HFF-Myc (cell line): ENCODE results near the gene LIN7B.
A peak's percentile ranks its signal among the peaks of the same experiment; 100 is the strongest.

Source experiments
- DNase-seq: peaks from one replicate; pipeline ENCODE4 v3.0.0-alpha.2; 2011; ENCODE audit warnings: low read depth; ENCODE audit errors: extremely low read depth
- H3K4me3 ChIP-seq: replicated peaks from 2 replicates; pipeline ENCODE4 v1.5.1; 2011; ENCODE audit warnings: low read depth, mild to moderate bottlenecking, control low read depth, low read length
- TF ChIP-seq, protein P1 (sequence below): IDR thresholded peaks from 2 replicates; pipeline ENCODE4 v1.5.1; 2012; ENCODE audit warnings: mild to moderate bottlenecking, low read depth, low read length, control low read depth; ENCODE audit errors: missing control alignments

LIN7B gene, protein sequence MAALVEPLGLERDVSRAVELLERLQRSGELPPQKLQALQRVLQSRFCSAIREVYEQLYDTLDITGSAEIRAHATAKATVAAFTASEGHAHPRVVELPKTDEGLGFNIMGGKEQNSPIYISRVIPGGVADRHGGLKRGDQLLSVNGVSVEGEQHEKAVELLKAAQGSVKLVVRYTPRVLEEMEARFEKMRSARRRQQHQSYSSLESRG

DNA sequence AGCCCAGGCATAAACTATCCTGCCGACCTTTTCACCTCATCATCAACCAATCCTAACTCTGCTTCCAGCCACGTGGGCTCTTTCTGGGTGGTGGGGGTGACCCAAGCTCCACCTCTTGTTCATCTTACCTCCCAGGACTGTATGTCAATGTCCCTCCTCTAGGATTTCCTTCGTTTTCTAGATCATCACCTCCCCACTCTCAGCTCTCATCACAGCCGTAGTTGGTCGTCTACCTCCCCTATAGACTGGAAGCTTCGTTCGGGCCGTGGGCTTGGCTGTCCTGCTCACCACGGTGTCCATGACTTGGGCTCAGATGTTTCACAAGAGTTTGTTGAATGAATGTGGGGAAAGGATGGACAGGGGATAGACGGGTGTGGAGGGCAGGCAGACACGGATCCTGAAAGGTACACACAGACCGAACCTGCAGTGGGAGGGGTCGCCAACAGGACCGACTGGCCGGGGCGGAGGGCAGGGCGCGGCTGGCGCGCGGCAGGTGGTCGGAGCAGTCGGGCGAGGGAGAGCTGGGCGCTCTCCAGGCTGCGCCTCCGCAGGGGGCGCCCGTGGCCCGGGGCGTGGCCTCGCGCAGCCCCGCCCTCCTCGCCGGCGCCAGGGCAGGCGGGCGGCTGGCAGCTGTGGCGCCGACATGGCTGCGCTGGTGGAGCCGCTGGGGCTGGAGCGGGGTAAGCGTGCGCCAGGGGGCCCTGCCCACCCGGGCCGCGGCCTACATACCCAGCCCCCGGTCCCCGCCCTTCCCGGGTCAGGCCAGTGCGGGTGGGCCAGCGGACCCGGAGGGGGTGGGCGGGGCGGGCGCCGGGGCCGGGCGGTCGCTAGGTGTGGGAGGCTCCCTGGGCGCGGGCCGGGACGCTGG is at the start of gene LIN7B:
Gene LIN7B (plus strand): TSS at position 609 of the 868 bp plus-strand sequence. CDS start 35 bp downstream, at position 644.
- TF ChIP-seq, protein P1, sequence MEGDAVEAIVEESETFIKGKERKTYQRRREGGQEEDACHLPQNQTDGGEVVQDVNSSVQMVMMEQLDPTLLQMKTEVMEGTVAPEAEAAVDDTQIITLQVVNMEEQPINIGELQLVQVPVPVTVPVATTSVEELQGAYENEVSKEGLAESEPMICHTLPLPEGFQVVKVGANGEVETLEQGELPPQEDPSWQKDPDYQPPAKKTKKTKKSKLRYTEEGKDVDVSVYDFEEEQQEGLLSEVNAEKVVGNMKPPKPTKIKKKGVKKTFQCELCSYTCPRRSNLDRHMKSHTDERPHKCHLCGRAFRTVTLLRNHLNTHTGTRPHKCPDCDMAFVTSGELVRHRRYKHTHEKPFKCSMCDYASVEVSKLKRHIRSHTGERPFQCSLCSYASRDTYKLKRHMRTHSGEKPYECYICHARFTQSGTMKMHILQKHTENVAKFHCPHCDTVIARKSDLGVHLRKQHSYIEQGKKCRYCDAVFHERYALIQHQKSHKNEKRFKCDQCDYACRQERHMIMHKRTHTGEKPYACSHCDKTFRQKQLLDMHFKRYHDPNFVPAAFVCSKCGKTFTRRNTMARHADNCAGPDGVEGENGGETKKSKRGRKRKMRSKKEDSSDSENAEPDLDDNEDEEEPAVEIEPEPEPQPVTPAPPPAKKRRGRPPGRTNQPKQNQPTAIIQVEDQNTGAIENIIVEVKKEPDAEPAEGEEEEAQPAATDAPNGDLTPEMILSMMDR: no peak
- DNase-seq: no peak
- H3K4me3 ChIP-seq: peak within 1 kb of the TSS; percentile 56

DNA sequence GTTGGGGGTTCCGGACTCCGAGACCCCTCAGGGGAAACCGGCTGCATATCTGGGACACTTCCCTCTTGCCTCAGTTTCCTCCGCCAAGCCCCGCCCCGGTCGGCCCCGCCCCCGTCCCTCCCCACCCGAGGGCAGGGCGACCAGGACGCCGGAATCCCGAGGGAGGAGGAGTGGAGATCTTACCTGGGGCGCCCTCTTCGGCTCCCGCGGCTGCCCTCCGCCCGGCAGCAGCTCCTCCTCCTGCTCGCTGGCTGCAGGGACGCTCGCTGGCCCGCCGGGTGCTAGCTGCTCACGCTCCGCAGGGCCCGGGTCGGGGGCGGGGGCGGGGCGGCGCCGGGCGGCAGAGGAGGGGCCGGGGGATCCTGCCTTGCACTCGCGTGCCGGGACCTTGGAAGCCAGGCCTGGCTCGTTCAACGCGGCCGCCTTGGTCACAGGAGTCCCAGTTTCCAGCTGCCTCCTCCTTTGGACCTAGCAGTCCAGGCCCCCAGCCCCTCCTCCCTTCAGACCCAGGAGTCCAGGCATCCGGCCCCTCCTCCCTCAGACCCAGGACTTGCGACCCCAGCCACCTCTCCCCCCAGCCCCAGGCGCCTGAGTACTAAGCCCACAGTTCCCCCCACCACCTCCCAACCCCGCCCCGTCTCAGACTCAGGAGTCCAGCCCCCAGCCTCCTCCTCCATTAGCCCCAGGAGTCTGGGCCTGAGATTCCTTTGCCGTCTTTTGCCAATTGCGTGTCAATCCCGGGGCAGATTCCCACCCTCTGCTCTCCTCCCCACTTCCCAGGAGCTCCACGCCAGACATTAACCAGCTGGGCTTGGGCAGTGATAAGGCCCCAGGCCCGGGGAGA is 49.2 kb upstream of the LIN7B start, which contains the start of gene NTF4:
Gene NTF4 (minus strand): TSS at position 51 of the 844 bp plus-strand sequence. CDS start 2,821 bp downstream, outside the sequence.
- no peak for DNase-seq
- TF ChIP-seq, protein P1: no peak
- H3K4me3 ChIP-seq: no peak within 1 kb of the TSS

DNA sequence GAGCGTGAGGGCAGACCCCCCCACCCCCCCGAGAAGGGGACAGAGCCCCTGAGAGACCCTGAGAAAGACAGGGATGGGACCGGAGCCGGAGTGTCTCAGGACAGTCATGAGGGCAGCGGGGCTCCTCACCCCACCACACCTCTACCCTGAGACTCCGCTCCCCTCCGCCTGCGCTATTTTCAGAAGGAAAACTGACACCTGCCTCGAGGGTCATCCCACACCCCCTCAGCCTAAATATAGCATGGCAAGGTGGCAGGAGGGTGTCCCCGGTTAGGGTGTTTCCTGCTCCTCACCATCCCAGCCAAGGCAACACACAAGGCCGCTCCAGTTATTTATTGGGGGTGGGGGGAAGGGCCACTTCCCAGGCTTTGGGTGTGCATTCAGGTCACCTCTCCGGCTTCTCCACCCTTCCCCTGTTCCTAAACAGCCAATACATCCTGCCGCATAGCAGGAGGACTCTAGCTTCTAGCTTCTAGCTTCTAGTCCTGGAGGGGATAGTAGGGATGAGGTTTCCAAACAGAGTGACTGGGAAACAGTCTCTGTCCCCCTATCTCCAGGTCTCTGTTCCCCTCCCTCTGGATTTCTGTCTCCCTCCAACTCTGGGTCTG is 48.2 kb upstream of the LIN7B start:
- no peak for DNase-seq
- TF ChIP-seq, protein P1: no peak
- no peak overlapping the region for H3K4me3 ChIP-seq

DNA sequence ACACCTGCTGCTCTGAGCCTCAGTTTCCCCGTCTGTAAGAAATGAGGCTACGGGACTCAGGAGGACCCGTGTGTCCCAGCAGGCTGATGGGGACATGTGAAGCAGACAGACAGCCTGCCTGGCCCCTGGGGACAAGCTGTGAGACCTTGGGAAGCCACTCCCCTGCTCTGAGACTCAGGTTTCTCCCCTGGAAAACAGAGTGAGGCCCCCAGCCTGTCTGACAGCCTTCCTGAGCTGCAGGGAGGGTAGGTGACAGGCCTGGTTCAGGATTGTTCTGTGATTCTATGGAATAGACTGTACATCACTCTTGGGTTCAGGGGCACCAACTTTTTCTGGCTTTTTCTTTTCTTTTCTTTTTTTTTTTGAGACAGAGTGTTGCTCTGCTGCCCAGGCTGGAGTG is 46.6 kb upstream of the LIN7B start:
- TF ChIP-seq, protein P1: no peak
- H3K4me3 ChIP-seq: no peak overlapping the region
- no peak for DNase-seq

DNA sequence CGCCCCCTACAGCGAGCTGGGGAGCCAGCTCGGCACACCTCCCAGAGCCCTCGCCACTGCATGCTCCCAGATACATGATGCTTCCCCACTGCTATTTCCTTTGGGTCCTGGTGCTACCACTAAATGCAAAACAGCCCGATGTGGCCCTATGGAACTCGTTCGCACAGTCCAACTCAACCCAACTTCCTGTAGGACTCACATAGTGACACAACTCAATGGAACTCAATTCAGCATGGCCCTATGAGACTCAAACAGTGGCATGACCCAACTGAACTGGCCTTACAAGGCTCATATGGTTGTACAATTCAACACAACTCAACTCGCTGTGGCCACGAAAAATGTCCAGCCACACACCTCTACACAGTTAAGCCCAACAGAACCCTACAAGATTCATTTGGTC is 45.1 kb upstream of the LIN7B start:
- TF ChIP-seq, protein P1: no peak
- no peak overlapping the region for H3K4me3 ChIP-seq
- no peak for DNase-seq

DNA sequence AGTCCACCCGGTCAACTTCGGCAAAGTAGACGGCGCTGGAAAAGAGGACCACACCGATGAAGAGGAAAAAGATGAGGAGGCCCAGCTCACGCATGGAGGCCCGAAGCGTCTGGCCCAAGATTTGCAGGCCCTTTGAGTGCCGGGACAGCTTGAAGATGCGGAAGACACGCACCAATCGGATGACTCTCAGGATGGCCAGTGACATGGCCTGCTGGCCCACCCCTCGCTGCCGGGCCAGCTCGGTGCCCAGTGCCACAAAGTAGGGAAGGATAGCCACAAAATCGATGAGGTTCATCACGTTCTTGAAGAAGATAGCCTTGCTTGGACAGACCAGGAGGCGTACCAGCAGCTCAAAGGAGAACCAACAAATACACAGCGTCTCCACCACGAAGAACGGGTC is 43.8 kb upstream of the LIN7B start:
- TF ChIP-seq, protein P1: no peak
- no peak for DNase-seq
- H3K4me3 ChIP-seq: no peak overlapping the region
